ENCODE data around the gene TRANK1.
"Not testable (repeated sequence)": the region's sequence is repeated elsewhere in the genome, so short reads cannot be mapped to it uniquely, and the experiment has no call there.

The TRANK1 gene

DNA sequence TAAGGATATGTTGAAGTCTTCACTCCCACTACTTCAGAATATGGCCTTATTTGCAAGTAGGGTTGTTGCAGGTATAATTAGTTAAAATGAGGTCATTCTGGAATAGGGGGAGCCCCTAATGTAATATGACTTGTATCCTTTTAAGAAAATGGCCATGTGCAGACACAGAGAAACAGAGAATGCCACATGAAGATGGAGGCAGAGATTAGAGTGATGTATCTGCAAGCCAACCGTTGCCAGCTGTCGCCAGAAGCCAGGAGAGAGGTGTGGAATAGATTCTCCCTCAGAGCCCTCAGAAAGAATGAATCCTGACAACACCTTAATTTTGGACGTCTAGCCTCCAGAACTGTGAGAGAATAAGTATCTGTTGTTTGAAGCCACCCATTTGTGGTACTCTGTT lies 11.3 kb upstream of the TRANK1 start:
- DNase-seq = no peak

DNA sequence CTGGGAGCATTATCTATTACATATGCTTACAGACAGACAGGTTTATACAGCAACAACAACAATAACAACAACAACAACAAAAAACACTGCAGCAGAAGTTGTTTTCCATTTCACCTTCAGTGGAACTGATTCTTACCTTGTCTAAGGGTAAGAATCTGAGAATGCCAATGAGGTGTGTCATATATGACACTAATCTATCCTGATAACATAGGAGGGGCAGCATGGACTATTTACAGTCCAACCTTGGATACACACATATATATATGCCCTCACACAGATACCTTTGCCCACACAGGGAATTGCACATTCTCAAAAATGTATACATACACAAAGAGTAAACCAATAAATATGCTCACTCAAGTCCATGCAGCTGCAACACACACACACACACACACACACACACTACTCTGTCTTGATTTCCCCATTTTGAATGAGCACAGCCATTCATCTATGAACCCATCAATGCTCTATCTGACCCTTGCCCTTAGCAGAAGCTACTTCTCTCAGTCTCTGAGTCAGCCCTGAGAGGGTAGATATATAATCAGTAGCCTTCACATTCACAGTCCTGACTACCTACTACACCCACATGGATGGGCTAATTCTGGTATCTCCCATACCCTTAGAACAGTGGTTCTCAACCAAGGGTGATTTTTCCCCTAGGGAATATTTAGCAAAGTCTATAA lies 9.7 kb upstream of the TRANK1 start:
- DNase-seq = no peak

DNA sequence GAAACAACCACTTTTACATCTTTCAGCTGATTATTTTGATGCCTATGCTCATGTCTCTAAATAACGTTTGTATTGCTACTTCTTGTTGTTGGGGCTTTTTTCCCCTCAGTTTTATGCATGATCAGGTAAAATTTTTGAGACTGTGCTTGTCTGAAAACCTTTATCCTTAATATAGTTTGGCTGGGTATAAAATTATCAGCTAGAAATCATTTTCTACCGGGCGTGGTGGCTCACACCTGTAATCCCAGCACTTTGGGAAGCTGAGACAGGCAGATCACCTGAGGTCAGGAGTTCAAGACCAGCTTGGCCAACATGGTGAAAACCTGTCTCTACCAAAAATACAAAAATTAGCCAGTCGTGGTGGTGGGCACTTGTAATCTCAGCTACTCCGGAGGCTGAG lies 3.0 kb upstream of the TRANK1 start:
- DNase-seq = not testable (repeated sequence)

DNA sequence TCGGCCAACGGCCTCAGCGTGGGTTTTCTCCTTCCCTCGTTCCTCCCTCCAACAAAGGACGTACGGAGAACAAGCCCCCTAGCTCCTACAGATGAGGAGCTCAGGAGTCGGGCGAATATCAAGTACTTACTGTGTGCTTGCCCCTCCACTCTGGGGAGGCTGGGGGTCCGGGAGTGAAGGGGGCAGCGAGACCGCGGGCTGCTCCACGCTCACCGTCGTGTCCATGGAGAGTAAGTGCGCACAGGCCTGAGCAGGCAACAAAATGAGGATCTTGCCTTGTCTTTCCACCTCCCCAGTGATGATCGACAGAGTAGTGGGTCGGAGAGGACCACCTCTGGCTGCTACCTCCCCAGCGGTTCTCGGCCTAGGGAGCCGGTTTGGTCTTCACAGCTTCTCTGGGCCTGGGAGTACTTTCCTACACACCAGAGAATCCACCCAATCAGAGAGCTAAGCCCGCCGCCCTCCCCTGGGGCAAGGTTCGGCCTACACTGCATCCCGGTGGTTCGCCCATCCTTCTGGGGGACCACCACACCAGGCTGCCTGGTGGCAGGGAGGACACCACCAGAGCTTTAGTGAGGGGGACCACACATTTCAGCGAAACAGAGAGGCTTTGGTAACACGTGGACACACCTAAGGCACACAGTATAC lies 603 bp upstream of the TRANK1 start:
- no peak for DNase-seq

DNA sequence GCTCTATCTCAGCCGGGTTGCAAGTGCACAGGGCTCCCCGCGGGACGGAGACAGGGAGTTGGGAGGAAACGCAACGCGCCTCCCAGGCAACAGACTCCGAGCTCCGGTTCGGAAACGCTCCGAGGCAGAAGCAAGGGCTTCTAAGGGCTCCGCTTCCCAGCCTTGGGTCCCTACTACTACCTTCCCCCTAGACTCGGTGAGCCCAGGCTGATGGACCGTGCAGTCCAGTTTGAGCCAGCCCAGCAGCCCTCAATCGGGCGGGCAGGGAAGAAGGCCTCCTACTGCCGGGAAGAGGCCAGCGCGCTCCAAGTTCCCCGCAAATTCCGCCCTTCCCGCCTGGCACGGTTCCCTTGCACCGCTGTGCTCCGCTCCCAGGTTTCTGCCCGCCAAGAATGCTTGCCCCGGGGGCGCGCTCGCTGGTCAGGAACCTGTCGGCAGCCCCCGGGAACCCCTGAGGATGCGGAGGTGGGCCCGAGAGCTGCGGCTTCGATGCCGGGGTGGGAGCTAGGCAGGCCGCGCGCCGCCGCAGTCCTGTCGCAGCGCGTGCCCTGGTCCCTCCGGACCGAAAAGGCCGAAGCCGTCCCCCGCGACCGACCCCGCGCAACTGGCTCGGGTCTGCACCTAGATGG lies 728 bp downstream of the TRANK1 start:
- DNase-seq = peak; percentile 42

DNA sequence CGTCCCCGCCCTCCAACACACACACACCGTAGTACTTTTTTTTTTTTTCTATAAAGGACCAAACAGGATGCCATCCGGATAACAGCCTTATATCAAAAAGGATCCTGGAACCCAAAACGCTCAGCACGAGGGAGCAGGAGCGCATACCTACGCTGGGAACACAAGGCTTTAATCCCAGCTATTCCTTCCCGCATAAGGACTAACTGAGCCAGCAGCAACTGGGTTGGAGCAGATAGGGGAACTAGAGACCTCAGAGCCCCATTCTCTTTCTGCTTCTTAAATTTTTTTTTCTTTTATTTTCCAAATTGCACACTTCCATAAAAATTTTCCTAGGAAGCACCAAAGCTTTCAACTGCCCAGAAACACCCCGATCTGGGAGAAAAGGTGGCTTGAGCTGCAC lies 1.3 kb downstream of the TRANK1 start:
- DNase-seq = no peak

DNA sequence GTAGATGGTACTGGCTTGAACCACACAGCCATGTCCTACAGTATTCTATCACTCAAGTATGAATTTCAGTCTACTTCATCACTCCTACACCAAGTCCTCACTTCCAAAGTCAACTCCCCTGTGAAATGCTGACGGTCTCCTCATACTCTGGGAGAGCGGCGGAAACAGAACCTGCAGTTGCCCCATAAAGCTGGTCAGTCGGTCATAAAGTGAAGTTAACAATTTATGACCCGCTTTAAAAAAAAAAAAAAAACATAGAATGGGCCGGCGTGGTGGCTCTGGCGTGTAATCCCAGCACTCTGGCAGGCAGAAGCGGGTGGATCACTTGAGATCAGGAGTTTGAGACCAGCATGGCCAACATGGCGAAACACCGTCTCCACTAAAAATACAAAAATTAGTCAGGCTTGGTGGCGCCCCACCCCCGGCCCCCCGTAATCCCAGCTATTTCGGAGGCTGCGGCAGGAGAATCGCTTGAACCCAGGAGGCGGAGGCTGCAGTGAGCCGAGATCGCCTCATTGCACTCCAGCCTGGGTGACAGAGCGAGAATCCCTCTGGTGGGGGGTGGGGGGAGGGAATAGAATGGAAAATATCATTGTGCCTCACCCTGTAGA lies 2.1 kb downstream of the TRANK1 start:
- no peak for DNase-seq

DNA sequence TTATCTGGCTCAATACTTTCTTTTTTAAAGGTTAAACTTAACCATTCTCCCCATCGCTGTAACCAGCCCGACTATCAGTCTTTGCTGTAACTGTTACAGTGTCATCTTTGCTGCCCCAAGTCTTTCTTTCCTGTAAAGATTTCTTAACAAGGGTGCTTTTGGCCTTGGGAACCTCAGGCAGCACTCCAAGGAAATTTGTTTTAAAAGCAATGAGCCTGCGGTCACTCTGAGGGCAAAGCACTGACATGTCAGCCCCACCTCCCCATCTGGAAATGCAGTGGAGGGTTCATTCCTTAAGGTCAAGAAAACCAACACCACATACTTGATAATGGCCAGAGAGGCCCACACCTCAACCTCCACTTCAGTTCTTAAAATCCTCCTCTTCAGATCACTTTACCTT lies 3.2 kb downstream of the TRANK1 start:
- no peak for DNase-seq

DNA sequence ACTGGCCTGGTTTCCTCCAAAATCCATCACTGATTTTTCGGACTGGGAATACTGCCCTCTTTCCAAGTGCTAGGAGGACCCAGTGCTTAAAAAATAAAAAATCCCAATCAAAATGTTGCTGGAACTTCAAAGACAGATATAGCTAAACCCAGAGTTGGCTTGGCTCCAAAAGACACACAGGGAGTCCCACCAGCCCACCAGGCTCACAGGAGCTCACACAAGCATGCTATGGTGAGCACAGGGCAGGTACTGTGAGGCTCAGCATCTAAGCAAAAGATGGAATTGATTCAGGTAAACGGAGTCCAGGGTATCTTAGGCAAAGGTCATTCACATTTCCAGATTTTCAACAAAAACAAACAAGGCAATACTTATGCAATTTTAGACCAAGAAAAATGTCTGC lies 3.7 kb downstream of the TRANK1 start:
- DNase-seq = no peak

DNA sequence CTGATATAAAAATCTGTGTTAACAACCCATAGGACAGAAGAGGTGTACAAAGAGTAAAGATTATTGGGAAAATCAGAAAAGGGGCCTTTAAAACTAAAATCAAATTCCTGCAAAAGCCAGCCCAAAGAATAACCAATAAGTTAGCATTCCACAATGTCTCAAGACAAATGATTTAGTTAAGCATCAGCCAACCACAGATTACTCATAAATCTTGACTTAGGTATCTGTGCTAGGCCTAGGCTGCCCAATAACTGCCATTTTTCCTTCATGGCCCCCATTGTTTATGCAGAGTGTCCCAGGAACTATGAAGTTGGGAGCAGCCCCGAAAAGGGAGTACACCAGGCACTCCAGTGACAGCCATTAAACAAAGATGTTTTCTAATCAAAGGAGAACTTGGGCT lies 7.4 kb downstream of the TRANK1 start:
- no peak for DNase-seq

DNA sequence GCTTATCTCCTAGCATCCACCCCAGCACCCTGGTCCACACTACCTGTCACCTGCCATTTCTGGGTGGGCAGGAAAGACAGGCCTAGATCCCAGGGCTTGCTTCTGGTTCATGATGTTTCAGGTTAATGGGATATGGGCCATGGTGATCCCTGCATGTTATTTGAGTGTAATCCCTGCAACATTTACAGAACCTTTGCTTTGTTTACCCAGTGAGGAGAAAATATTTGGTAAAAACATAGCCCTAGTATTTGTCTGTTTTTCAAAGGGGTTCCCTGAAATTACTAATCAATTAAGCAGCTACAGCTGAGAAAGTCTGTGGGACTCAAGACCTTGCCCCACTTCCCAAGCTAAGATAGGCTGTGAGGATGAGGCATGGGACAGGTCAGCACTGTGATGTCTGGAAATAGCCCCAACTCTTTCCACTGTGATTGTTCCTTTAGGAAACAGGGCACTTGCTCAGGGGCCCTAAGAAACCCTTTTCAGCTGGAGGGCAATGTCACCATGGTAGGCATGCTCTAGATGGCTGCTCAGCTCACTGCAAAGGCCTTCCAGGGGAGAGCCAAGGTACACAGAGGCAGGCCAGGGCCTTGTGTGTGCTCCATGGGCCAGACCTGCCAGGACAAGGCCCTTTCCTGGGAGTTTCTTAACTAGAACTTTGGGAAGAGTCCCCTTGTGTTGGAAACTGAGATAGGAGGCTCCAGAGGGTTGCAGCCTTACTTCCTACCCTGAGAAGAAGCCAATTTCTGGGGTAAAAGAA lies 11.1 kb downstream of the TRANK1 start:
- no peak for DNase-seq

DNA sequence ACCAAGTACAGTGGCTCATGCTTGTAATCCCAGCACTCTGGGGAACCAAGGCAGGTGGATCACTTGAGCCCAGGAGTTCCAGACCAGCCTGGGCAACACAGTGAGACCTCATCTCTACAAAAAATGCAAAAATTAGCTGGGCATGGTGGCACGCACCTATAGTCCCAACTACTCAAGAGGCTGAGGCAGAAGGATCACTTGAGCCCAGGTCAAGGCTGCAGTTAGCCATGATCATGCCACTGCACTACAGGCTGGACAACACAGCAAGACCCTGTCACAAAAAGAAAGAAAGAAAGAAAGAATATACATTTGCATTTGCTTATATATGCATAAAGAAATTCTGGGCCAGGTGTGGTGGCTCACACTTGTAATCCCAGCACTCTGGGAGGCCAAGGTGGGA lies 13.4 kb downstream of the TRANK1 start:
- not testable (repeated sequence) for DNase-seq

DNA sequence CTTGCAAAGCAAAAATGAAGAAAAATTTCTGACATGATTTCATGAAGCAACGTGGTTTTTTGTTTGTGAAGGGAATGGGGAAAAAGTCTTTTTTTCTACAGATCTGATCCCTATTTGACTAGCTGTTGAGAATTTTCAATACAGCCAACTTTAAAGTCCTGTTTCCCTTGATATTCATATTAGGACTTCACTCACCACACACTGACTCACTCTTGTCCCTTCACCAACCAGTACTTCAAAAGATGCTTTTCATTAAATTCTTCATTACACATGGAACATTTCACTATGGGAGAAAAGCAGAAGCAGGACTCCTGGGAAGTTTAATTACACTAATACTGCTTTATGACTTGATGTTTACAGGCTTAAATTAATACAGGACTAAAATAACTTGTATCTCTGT lies 16.6 kb downstream of the TRANK1 start:
- no peak for DNase-seq

DNA sequence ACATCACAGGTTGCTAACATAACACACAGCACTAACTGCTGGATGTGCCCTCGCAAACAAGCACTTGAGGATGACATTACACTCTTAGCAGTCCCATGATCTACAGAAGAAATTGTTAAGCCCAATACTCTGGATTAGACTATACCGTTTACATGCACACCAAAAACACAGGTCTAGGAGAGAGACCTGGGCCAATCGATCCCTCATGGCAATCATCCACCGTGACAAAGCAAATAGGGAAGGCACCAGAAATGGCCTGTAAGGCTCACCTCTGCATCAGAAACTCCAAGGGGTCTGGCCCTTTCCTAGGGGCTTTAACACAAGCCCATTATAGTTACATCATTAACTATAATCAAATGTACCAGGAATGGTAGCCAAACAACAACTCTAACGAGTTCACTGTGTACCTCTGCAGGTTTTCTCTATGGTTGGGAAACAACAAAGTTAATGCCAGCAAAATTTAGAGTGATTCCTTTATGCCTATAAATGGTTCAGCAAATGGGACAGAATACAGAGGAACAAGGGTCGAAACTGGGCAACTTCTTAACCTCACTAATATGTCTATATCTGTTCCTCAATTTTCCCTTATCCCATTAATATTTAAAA lies 18.5 kb downstream of the TRANK1 start:
- DNase-seq = no peak

DNA sequence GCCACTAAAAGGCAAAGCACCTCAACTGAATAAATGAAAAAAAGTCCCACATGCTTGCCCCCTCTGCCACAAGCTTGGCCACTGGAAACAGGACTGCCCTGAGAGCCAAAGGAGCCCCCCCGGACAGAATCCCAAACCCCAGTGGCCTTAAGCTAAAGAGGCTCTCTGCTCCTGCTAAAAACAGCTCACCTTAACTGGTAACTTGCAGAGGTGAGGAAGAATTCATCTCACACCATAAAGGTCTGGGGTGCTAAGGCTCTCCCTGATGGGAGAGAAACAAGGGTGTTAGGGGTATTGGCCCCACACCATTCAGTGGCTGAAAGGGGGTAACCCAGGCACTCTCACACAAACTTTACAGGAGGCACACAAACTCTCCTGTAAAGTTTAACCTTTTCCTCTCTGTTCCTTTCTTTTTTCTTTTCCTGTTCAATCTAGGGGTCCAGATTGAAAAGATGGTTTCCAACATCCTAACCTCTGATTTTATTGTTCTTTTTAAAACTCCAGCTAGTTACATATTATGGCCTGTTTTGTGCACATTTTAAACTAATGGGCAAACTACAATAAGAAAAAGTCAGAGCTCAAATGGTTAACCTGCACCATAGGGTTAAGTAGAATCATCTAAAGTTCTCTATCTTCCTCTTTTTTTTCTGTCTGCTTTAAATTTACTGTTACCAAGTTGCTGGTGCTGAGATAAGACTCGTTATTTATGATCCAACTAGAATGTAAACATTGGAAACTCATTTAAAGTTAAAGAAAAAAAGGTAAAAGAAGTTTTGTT lies 19.9 kb downstream of the TRANK1 start:
- DNase-seq = no peak

DNA sequence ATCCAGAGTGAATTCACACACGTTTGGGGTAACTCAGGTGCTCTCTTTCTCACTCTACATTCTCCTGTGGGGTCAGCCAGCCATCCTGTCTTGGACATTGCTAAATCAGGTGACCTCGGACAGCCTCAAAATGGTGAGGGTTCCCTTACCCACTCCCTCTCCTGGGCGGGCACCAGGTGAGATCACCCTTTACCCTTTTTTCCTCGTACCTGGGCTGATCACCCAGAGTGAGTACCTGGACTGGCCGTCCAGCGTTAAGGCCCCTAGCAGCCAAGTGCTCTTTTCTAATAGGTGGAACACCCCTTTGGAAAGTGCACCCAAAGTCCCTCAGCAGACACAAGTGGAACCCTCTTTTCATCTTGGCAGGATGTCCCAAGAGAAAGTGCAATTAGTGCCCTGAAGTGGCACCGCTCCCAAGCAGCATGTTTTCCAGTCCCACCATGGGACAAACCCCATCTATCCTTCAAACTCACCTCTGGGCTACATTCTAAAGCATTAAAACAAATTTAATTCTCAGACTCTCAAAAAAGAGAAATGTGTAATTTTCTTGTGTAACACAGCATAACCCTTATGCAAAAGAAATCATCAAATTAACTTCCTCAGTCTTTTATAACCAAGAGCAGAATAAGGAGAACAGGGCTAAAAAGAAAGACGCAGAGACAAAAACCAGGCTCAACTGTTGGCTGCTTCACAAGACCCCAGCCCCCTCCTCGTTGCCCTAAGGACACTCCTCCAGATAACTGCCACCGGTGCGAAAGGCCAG lies 20.7 kb downstream of the TRANK1 start:
- DNase-seq = no peak

DNA sequence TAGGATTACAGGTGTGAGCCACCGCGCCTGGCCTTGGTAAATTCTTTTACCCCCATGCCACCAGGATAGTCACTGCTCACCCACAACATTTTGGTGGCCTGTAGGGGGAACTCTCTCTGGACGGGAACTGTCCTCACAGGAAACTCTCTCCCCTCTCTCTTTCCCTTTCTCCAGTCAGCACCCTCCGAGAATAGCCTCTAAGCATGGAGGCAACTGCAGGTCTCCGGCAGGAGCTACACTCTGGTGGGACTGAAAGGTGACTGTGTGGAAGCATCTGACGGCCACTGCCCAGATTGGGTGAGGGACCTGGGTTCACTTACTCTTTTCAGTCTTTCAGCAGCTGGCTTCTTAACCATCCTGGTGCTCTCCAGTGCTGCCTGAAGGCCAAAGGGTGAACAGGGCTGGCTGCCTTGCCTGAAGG lies 21.3 kb downstream of the TRANK1 start:
- no peak for DNase-seq

DNA sequence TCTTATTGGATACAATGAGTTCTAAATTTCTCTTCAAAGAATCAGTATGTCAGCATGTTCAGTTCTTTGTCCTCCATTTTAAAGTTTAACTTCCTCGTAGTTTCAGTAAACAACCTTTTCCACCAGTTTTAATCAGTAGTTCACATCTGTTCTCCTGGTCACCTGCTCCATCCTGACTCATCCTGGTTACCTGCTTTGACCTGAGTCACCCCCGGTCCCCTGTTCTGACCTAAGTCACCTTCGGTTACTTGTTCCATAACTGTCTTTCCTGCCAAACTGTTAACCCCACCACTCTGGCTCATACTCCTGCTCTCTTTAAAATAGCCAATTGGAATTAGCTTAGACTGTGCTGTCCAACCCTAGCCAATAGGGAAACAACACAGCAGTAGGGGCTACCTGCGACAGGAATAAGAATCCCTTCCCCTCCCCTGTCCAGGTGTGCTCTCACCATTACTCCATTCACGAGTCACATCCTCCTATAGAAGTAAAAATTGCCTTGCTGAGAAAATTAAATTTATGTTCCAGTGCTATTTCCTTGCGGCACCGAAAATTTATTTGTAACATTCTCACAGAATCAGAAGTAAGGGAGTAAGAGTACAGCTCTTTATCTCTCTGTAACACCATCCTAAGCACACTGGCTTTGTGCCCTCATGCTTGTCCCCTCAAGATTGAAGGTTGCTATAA lies 23.8 kb downstream of the TRANK1 start:
- no peak for DNase-seq

DNA sequence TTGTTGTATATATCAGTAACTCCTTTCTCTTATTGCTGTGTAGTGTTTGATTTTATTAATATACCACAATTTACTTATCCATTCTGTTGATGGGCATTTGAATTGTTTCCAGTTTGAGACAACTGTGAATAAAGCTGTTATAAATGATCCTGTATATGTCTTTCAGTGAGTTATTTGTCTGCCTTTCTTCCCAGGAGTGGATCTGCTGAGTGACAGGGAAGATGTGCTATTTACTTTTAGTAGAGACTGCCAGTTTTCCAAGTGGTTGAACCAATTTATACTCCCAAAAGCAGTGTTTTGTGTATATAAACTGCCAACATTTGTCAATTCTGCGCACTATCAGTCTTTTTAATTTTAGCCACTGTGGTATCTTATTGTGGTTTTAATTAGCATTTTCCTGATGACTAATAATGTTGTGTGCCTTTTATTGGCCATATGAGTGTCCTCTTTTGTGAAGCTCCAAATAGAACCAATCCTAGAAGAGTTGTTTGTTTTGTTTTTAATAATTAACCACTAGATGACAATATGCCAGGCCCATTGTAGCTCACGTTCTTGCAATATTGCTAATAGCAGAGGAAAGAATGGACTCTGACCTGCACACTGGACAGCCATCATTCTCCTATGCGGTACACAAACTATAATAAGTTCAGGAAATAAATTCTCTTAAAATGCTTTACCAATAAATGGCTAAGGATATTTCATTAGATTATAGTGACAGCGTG lies 25.3 kb downstream of the TRANK1 start:
- DNase-seq = no peak

DNA sequence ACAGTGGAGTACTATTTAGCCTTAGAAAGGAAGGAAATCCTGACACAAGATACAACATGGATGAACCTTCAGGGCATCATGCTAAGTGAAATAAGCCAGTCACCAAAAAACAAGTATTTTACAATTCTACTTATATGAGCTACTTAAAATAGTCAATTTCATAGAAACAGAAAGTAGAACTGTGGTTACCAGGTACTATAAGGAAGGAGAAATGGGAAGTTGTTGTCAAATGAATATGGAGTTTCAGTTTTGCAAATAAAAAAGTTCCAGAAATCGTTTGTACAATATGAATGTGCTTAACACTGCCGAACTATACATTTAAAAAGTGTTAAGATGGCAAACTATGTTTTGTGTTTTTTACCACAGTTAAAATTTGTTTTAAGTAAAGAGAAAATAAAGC lies 26.8 kb downstream of the TRANK1 start:
- DNase-seq = no peak
